Measurements from ENCODE around the gene KCNH3. TPM values are rescaled to one million over a fixed set of nuclear protein-coding genes. Genes with fewer than 3 reads are reported as not detected.

KCNH3 gene
- total and polyA plus RNA-seq, 2 of the 13 experiments (the other 11 are each of a cell fraction or from before 2014, with no cell fraction given) = 0.01 to 0.07 TPM

- no peak for TF ChIP-seq KAT2B (IDR thresholded peaks at IDR 0.05; ENCODE audit: borderline replicate concordance, low read depth, low read length)
- TF ChIP-seq DNMT1 (CRISPR knock-in tag; IDR thresholded peaks at IDR 0.05) = no peak
- no peak for TF ChIP-seq ZNF660 (CRISPR knock-in tag; IDR thresholded peaks at IDR 0.05; ENCODE audit: borderline replicate concordance, low read depth)
- no peak for TF ChIP-seq U2AF1 (optimal IDR thresholded peaks at IDR 0.05; ENCODE audit: low read depth, low read length)
- TF ChIP-seq DR1 (CRISPR knock-in tag; IDR thresholded peaks at IDR 0.05) = no peak
- TF ChIP-seq ZNF619 (CRISPR knock-in tag; IDR thresholded peaks at IDR 0.05) = no peak
- TF ChIP-seq ZNF543 (CRISPR knock-in tag; IDR thresholded peaks at IDR 0.05) = no peak
- TF ChIP-seq TEAD2 (CRISPR knock-in tag; IDR thresholded peaks at IDR 0.05) = no peak
- no peak for TF ChIP-seq ZNF431 (CRISPR knock-in tag; IDR thresholded peaks at IDR 0.05; ENCODE audit: borderline replicate concordance, low read depth)
- no peak for TF ChIP-seq KDM1A (CRISPR knock-in tag; IDR thresholded peaks at IDR 0.05)
- TF ChIP-seq TEAD3 (CRISPR knock-in tag; optimal IDR thresholded peaks at IDR 0.05; ENCODE audit: borderline replicate concordance) = peak; percentile 72
- TF ChIP-seq SAFB2 (CRISPR knock-in tag; IDR thresholded peaks at IDR 0.05; ENCODE audit: borderline replicate concordance, low read depth) = no peak
- TF ChIP-seq REPIN1 (CRISPR knock-in tag; IDR thresholded peaks at IDR 0.05; ENCODE audit: borderline replicate concordance, low read depth) = peak; percentile 40; the same call in 1 of the 2 replicates
- TF ChIP-seq JUND (CRISPR knock-in tag; IDR thresholded peaks at IDR 0.05) = no peak
- peak; percentile 64; the same call in 1 of the 2 replicates for TF ChIP-seq ZNF670 (CRISPR knock-in tag; IDR thresholded peaks at IDR 0.05; ENCODE audit: borderline replicate concordance)
- TF ChIP-seq ZNF556 (CRISPR knock-in tag; IDR thresholded peaks at IDR 0.05; ENCODE audit: borderline replicate concordance) = no peak
- TF ChIP-seq TRIM22 (IDR thresholded peaks at IDR 0.05) = no peak
- no peak for TF ChIP-seq TCF12 (IDR thresholded peaks at IDR 0.05)
- no peak for TF ChIP-seq TCF12 (CRISPR knock-in tag; IDR thresholded peaks at IDR 0.05)
- no peak for TF ChIP-seq ZNF678 (CRISPR knock-in tag; IDR thresholded peaks at IDR 0.05)
- no peak for TF ChIP-seq ZNF616 (CRISPR knock-in tag; IDR thresholded peaks at IDR 0.05; ENCODE audit: low read depth)
- TF ChIP-seq ZFP36L2 (CRISPR knock-in tag; IDR thresholded peaks at IDR 0.05) = no peak
- no peak; the same call in 1 of the 2 replicates for TF ChIP-seq ZNF580 (CRISPR knock-in tag; IDR thresholded peaks at IDR 0.05; ENCODE audit: borderline replicate concordance, low read depth)
- TF ChIP-seq SNAPC4 (CRISPR knock-in tag; IDR thresholded peaks at IDR 0.05) = no peak
- no peak for TF ChIP-seq GATAD1 (CRISPR knock-in tag; IDR thresholded peaks at IDR 0.05)
Measured at GRCh38 chr12:49580572-49581535, 42.0 kb downstream of the KCNH3 start (continued).

All from HepG2 (cell line).